ENCODE measurements around the gene KCNJ2. TPM values are rescaled to one million over a fixed set of nuclear protein-coding genes. Genes with fewer than 3 reads are reported as not detected.
A peak's percentile ranks its signal among the peaks of the same experiment; 100 is the strongest.

KCNJ2 gene
- total and polyA plus RNA-seq, 4 donors: 0.47 to 2.7 (median 1.4) TPM

DNA sequence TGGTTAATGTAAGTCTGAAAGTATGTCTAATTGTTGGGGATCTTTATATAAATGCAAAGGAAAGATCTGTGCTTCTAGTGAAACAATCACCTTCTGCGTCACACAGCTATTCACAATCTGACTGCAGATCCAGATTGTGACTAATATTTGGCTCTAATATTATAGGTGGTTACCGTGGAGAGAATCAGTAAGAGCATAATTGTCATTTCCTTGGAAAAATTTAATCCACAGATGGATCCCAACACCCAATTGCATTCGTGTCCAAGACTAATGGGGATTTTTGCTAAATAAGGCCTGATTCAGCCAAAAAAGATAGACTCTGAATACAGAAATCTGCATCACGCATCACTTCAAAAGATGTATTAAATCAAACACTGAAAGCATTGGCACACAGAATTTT, 2.7 kb upstream of the KCNJ2 start:
- WGBS: 90% methylated on average over 4 of the region's 4 CpGs
- H3K4me1 ChIP-seq (ENCODE audit: control insufficient read depth in 4 of 4, insufficient read depth in 4 of 4, low read length in 3 of 4): peaks cover 5 to 16% (median 8%) of the 10 kb centered on the region in 4 donors
- no peak overlapping the region for H3K4me3 ChIP-seq (ENCODE audit: low read depth in 1 of 3, low read length in 3 of 3)
- no peaks in the 10 kb centered on the region for H3K36me3 ChIP-seq (ENCODE audit: control insufficient read depth in 4 of 4, insufficient read depth in 3 of 4, low read depth in 1 of 4, low read length in 3 of 4)
- no peaks in the 10 kb centered on the region for H3K9me3 ChIP-seq (ENCODE audit: control insufficient read depth in 4 of 4, low read length in 3 of 4)
- H3K27ac ChIP-seq (ENCODE audit: low read depth in 1 of 2, low read length in 2 of 2): no peak overlapping the region
- H3K9ac ChIP-seq (ENCODE audit: low read depth in 1 of 2, low read length in 2 of 2): no peak overlapping the region
- TF ChIP-seq, protein P1, sequence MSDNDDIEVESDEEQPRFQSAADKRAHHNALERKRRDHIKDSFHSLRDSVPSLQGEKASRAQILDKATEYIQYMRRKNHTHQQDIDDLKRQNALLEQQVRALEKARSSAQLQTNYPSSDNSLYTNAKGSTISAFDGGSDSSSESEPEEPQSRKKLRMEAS (IDR thresholded peaks at IDR 0.05): no peak
- peaks cover 0 to 5% (median 0%) of the 10 kb centered on the region in 4 donors for H3K27me3 ChIP-seq (ENCODE audit: control insufficient read depth in 4 of 4, insufficient read depth in 4 of 4, low read length in 3 of 4)
- no peak for DNase-seq (ENCODE audit: low spot score)

DNA sequence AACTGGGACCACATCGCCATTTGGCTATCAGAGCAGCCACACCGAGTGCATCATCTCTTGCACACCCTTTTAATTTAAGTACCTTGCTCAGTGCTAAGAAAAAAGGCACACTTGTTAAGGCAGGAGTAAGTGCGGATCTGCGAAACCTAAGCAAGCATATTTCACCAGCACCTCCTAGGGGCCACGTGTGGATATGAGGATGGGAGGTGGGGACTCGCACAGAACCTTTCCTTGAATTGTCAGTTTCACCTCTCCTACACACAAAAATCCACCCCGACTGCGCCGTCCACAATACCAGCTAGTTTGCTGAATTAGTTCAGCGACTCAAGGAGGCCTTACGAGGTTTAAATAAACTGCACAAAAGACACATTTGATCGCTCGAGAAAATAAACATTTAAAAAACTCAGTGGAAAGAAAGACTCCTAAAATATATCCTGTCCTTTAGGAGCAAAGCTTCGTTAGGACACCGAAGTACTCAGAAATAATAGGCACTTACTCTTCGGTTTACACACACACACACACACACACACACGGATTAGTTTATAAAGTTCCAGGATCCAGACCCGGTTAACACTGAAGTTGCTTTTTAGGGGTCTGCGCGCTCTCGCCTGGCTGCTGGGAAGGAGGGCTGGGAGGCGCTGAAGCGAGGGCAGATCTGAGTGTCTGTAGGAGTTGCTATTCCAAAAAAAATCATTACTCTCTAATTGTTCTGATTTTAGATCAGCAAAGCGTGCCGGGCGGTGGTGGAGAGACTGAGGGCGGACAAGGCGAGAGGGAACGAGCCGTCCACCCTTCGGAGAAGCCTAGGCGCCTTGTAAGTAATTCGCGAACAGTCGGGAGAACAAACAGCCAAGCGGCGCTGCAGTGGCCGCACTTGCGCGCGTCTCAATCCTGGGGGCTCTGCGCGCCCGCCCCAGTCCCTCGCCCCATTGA, 1.0 kb upstream of the KCNJ2 start:
- peak; percentile 34 for DNase-seq (ENCODE audit: low spot score)
- H3K27me3 ChIP-seq (ENCODE audit: control insufficient read depth in 4 of 4, insufficient read depth in 4 of 4, low read length in 3 of 4): peaks cover 0 to 5% (median 0%) of the 10 kb centered on the region in 4 donors
- 4% methylated on average over 45 of the region's 45 CpGs for WGBS
- H3K27ac ChIP-seq (ENCODE audit: low read depth in 1 of 2, low read length in 2 of 2): peak overlapping the region; percentile 45 to 70
- no peaks in the 10 kb centered on the region for H3K36me3 ChIP-seq (ENCODE audit: control insufficient read depth in 4 of 4, insufficient read depth in 3 of 4, low read depth in 1 of 4, low read length in 3 of 4)
- H3K9ac ChIP-seq (ENCODE audit: low read depth in 1 of 2, low read length in 2 of 2): peak overlapping the region in 1 of 2 donors; percentile 62
- peaks cover 5 to 16% (median 8%) of the 10 kb centered on the region in 4 donors for H3K4me1 ChIP-seq (ENCODE audit: control insufficient read depth in 4 of 4, insufficient read depth in 4 of 4, low read length in 3 of 4)
- TF ChIP-seq SP1 (IDR thresholded peaks at IDR 0.05): no peak
- TF ChIP-seq RXRA (IDR thresholded peaks at IDR 0.05): no peak
- TF ChIP-seq, protein P2, sequence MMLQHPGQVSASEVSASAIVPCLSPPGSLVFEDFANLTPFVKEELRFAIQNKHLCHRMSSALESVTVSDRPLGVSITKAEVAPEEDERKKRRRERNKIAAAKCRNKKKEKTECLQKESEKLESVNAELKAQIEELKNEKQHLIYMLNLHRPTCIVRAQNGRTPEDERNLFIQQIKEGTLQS (IDR thresholded peaks at IDR 0.05): no peak
- TF ChIP-seq RAD21 (IDR thresholded peaks at IDR 0.05): peak; percentile 55 to 56
- no peak for TF ChIP-seq HNF4A (conservative IDR thresholded peaks at IDR 0.05)
- TF ChIP-seq JUND (IDR thresholded peaks at IDR 0.05): no peak
- TF ChIP-seq, protein P3, sequence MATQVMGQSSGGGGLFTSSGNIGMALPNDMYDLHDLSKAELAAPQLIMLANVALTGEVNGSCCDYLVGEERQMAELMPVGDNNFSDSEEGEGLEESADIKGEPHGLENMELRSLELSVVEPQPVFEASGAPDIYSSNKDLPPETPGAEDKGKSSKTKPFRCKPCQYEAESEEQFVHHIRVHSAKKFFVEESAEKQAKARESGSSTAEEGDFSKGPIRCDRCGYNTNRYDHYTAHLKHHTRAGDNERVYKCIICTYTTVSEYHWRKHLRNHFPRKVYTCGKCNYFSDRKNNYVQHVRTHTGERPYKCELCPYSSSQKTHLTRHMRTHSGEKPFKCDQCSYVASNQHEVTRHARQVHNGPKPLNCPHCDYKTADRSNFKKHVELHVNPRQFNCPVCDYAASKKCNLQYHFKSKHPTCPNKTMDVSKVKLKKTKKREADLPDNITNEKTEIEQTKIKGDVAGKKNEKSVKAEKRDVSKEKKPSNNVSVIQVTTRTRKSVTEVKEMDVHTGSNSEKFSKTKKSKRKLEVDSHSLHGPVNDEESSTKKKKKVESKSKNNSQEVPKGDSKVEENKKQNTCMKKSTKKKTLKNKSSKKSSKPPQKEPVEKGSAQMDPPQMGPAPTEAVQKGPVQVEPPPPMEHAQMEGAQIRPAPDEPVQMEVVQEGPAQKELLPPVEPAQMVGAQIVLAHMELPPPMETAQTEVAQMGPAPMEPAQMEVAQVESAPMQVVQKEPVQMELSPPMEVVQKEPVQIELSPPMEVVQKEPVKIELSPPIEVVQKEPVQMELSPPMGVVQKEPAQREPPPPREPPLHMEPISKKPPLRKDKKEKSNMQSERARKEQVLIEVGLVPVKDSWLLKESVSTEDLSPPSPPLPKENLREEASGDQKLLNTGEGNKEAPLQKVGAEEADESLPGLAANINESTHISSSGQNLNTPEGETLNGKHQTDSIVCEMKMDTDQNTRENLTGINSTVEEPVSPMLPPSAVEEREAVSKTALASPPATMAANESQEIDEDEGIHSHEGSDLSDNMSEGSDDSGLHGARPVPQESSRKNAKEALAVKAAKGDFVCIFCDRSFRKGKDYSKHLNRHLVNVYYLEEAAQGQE (IDR thresholded peaks at IDR 0.05): no peak
- TF ChIP-seq FOXA1 (IDR thresholded peaks at IDR 0.05): no peak
- TF ChIP-seq EGR1 (IDR thresholded peaks at IDR 0.05; ENCODE audit: low read depth in 2 of 2): no peak
- TF ChIP-seq GABPA (IDR thresholded peaks at IDR 0.05 in 1 of 2, conservative IDR thresholded peaks at IDR 0.05 in 1 of 2): no peak
- TF ChIP-seq, protein P1 (IDR thresholded peaks at IDR 0.05): no peak
- TF ChIP-seq, protein P4, sequence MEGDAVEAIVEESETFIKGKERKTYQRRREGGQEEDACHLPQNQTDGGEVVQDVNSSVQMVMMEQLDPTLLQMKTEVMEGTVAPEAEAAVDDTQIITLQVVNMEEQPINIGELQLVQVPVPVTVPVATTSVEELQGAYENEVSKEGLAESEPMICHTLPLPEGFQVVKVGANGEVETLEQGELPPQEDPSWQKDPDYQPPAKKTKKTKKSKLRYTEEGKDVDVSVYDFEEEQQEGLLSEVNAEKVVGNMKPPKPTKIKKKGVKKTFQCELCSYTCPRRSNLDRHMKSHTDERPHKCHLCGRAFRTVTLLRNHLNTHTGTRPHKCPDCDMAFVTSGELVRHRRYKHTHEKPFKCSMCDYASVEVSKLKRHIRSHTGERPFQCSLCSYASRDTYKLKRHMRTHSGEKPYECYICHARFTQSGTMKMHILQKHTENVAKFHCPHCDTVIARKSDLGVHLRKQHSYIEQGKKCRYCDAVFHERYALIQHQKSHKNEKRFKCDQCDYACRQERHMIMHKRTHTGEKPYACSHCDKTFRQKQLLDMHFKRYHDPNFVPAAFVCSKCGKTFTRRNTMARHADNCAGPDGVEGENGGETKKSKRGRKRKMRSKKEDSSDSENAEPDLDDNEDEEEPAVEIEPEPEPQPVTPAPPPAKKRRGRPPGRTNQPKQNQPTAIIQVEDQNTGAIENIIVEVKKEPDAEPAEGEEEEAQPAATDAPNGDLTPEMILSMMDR (IDR thresholded peaks at IDR 0.05; ENCODE audit: low read depth, low read length, missing input control): peak; percentile 27
- no peaks in the 10 kb centered on the region for H3K9me3 ChIP-seq (ENCODE audit: control insufficient read depth in 4 of 4, low read length in 3 of 4)
- H3K4me3 ChIP-seq (ENCODE audit: low read depth in 1 of 3, low read length in 3 of 3): peak overlapping the region in 2 of 3 donors; percentile 36 to 58
